K562 (cell line): ENCODE data around the gene C1orf122. TPM values are rescaled to one million over a fixed set of nuclear protein-coding genes. Genes with fewer than 3 reads are reported as not detected.

Experiments
- FOXP1 ChIP-seq: sonication (generic); formaldehyde crosslinking; IDR thresholded peaks from 2 replicates; pipeline ENCODE4 v1.8.0; 2022; ENCODE audit warnings: mild to moderate bottlenecking, missing genetic modification reagents
- HDAC1 ChIP-seq, 2 experiments: fragments of 450-650 bp; IDR thresholded peaks; 2 replicates each; pipeline ENCODE4 v1.6.1; 2016 to 2017; ENCODE audit warnings: inconsistent platforms in 1 of 2, mild to moderate bottlenecking in 1 of 2, moderate library complexity in 1 of 2
- NCOA2 ChIP-seq, 2 experiments: fragments of 450-650 bp; IDR thresholded peaks; 2 replicates each; pipeline ENCODE4 v1.6.1; 2018; ENCODE audit warnings: mild to moderate bottlenecking in 2 of 2, moderate library complexity in 1 of 2; ENCODE audit not compliant: partially characterized antibody in 2 of 2
- POLR2AphosphoS5 ChIP-seq: IDR thresholded peaks from 2 replicates; pipeline ENCODE4 v1.6.1; 2011; ENCODE audit warnings: mild to moderate bottlenecking, low read depth, low read length, moderate library complexity; ENCODE audit not compliant: control insufficient read depth, insufficient read depth
- TRIM28 ChIP-seq: fragments of 450-650 bp; IDR thresholded peaks from 2 replicates; pipeline ENCODE4 v1.6.1; 2017
- ZNF354B ChIP-seq: fragments of 250-450 bp; sonication (Bioruptor Pico); IDR thresholded peaks from 2 replicates; pipeline ENCODE4 v1.4.0; 2020
- ZNF780A ChIP-seq: fragments of 250-450 bp; sonication (Bioruptor Pico); IDR thresholded peaks from 2 replicates; pipeline ENCODE4 v1.5.0; 2021; ENCODE audit warnings: mild to moderate bottlenecking
- polyA plus RNA-seq, 8 experiments: library from polyadenylated mRNA; depleted of rRNA in 4 of 8; stranded (reverse) in 5 of 8; unstranded in 3 of 8; fragments of >200 nt; fragmentation: Nextera tagmentation in 2 of 8; fragmentation: Illumina TruSeq in 1 of 8; extraction: Ambion mirVana in 2 of 8; extraction: Trizol in 1 of 8; gene quantifications; 2 replicates each; pipeline versions ENCODE4 v1.2.1 to v1.2.3, GENCODE V29; 2011 to 2014; ENCODE audit warnings: inconsistent platforms in 1 of 8, missing spikeins in 1 of 8
- total RNA-seq, 7 experiments: library from RNA; depleted of rRNA in 6 of 7; stranded (reverse); fragments of >200 nt in 6 of 7; fragmentation: Illumina TruSeq in 2 of 7; extraction: Trizol in 2 of 7; gene quantifications; 2 replicates each; pipeline versions ENCODE4 v1.2.1 to v1.2.3, GENCODE V29; 2011 to 2021; ENCODE audit warnings: low replicate concordance in 1 of 7
- TF ChIP-seq, protein P1 (sequence below): sonication (generic); formaldehyde crosslinking; IDR thresholded peaks from 2 replicates; pipeline ENCODE4 v1.8.0; 2022; ENCODE audit warnings: mild to moderate bottlenecking, missing genetic modification reagents
- TF ChIP-seq, protein P2 (sequence below): fragments of 450-650 bp; IDR thresholded peaks from 2 replicates; pipeline ENCODE4 v1.6.1; 2016

The C1orf122 gene
- total and polyA plus RNA-seq, 9 of the 15 experiments (the other 6 are each of a cell fraction or from before 2014, with no cell fraction given) = 3.6 to 70.9 (median 17.3) TPM

DNA sequence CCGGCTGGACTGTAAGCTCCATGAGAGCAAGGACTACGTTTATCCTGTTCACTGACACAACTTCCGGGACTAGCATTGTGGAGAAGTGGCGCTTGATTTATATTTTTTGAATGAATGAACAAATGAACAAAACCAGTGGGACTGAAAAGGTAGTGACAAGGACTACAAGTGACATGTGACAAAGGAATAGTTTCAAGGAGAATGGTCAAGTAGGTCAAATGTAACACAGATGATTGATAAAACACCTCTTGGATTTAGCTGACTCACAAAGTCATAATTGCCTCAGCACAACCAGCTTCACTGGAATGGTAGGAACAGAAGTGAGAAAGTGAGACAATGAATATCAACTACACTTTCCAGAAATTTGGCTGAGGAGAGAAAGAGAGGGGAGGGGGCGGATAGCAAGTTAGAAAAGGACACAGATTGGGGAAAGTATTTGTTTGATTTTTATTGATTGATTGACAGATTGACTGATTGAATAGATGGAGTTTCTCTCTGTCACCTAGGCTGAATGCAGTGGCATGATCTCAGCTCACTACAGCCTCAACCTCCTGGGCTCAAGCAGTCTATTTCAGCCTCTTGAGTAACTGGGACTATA is 37.6 kb downstream of the C1orf122 start (continued):
- TF ChIP-seq, protein P1, sequence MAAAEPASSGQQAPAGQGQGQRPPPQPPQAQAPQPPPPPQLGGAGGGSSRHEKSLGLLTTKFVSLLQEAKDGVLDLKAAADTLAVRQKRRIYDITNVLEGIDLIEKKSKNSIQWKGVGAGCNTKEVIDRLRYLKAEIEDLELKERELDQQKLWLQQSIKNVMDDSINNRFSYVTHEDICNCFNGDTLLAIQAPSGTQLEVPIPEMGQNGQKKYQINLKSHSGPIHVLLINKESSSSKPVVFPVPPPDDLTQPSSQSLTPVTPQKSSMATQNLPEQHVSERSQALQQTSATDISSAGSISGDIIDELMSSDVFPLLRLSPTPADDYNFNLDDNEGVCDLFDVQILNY (CRISPR knock-in tag) = no peak
- TF ChIP-seq NCOA2 (IDR thresholded peaks at IDR 0.05; ENCODE audit: partially characterized antibody in 2 of 2) (no peak), ZNF354B (CRISPR knock-in tag) (0 out of 2 replicates have a peak, but pooled peaks have one; percentile 13), POLR2AphosphoS5 (no peak), FOXP1 (CRISPR knock-in tag) (no peak), ZNF780A (CRISPR knock-in tag) (no peak), HDAC1 (IDR thresholded peaks at IDR 0.05) (0 out of 4 replicates have a peak, but pooled peaks of 1 of the 2 experiments have one; percentile 26), TRIM28 (peak; percentile 61; the same call in 1 of the 2 replicates)
- TF ChIP-seq, protein P2, sequence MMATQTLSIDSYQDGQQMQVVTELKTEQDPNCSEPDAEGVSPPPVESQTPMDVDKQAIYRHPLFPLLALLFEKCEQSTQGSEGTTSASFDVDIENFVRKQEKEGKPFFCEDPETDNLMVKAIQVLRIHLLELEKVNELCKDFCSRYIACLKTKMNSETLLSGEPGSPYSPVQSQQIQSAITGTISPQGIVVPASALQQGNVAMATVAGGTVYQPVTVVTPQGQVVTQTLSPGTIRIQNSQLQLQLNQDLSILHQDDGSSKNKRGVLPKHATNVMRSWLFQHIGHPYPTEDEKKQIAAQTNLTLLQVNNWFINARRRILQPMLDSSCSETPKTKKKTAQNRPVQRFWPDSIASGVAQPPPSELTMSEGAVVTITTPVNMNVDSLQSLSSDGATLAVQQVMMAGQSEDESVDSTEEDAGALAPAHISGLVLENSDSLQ = peak; percentile 25; the same call in 1 of the 2 replicates
- TF ChIP-seq, all 486 proteins: peak for 17
